ENCODE results near the gene DALRD3.

Gene DALRD3

GRCh38 chr3:48974076-48974864 lies 44.1 kb downstream of the DALRD3 start:
- DNase-seq, result no peak

GRCh38 chr3:48970586-48970985 lies 47.8 kb downstream of the DALRD3 start:
- no peak for DNase-seq

- DNase-seq, result no peak
Observed at GRCh38 chr3:48966876-48967361, 51.5 kb downstream of the DALRD3 start.

GRCh38 chr3:48966367-48966766 lies 52.0 kb downstream of the DALRD3 start:
- DNase-seq, result no peak
